Karpas-422 (cell line): ENCODE data around the gene TXNRD3. TPM values are rescaled to one million over a fixed set of nuclear protein-coding genes. Genes with fewer than 3 reads are reported as not detected.

ENCODE experiments used
- DNase-seq: peaks from one replicate; pipeline ENCODE4 v3.0.0-alpha.2; 2015
- H2AFZ ChIP-seq: fragments of 200-600 bp; sonication (generic); 2 replicates; pipeline ENCODE4 v1.6.1; 2014; ENCODE audit warnings: antibody characterized with exemption, low read length, mixed read lengths
- H3K27ac ChIP-seq: fragments of 200-600 bp; sonication (generic); 2 replicates; pipeline ENCODE4 v1.5.1; 2014; ENCODE audit warnings: mild to moderate bottlenecking, low read length, moderate library complexity
- H3K27me3 ChIP-seq: fragments of 200-600 bp; sonication (generic); 2 replicates; pipeline ENCODE4 v1.6.1; 2014; ENCODE audit warnings: low read length, mixed read lengths
- H3K36me3 ChIP-seq: fragments of 200-600 bp; sonication (generic); 2 replicates; pipeline ENCODE4 v1.6.1; 2014; ENCODE audit warnings: low read length, mixed read lengths; ENCODE audit not compliant: insufficient read depth
- H3K4me1 ChIP-seq: fragments of 200-600 bp; sonication (generic); 2 replicates; pipeline ENCODE4 v1.6.1; 2014; ENCODE audit warnings: mild to moderate bottlenecking, low read length, mixed read lengths
- H3K4me2 ChIP-seq: fragments of 200-600 bp; sonication (generic); 2 replicates; pipeline ENCODE4 v1.6.1; 2014; ENCODE audit warnings: low read length, low read depth, mild to moderate bottlenecking; ENCODE audit not compliant: poor library complexity, severe bottlenecking
- H3K4me3 ChIP-seq: fragments of 200-600 bp; sonication (generic); 2 replicates; pipeline ENCODE4 v1.5.1; 2014; ENCODE audit warnings: mild to moderate bottlenecking, antibody characterized with exemption, low read length, mixed read lengths
- H3K79me2 ChIP-seq: fragments of 200-600 bp; sonication (generic); 2 replicates; pipeline ENCODE4 v1.6.1; 2014; ENCODE audit warnings: mild to moderate bottlenecking, low read length, mixed read lengths
- H3K9ac ChIP-seq: fragments of 200-600 bp; sonication (generic); 2 replicates; pipeline ENCODE4 v1.6.0; 2014; ENCODE audit warnings: low read length
- H3K9me2 ChIP-seq: fragments of 200-600 bp; sonication (generic), shearing (Covaris generic); replicated peaks from 2 replicates; pipeline ENCODE4 v1.6.0; 2014; ENCODE audit warnings: mild to moderate bottlenecking, low read length, moderate library complexity; ENCODE audit not compliant: insufficient read depth
- H3K9me3 ChIP-seq: fragments of 300-700, 200-600 bp; sonication (generic); 2 replicates; pipeline ENCODE4 v1.6.1; 2014; ENCODE audit warnings: low read length, mixed read lengths
- H4K20me1 ChIP-seq: fragments of 200-600 bp; sonication (generic); 2 replicates; pipeline ENCODE4 v1.6.1; 2014; ENCODE audit warnings: mild to moderate bottlenecking, antibody characterized with exemption, low read length, low read depth; ENCODE audit not compliant: insufficient read depth
- total RNA-seq: library from RNA; depleted of rRNA; stranded (reverse); fragments of >200 nt; shearing (Covaris generic); gene quantifications from 2 replicates; pipeline ENCODE4 v1.2.3, GENCODE V29; 2014; ENCODE audit warnings: low replicate concordance

Gene TXNRD3
- total RNA-seq, 1 experiment from 2014 or later, result not detected

GRCh38 chr3:126667631-126668449, 12.9 kb upstream of the TXNRD3 start:
- Histone ChIP-seq H3K9ac (no peak overlapping the region), H2AFZ (no peak overlapping the region), H3K27ac (no peak overlapping the region), H3K9me3 (no peaks in the 10 kb centered on the region), H3K4me3 (no peak overlapping the region), H3K36me3 (no peaks in the 10 kb centered on the region), H3K4me1 (no peaks in the 10 kb centered on the region), H3K79me2 (no peaks in the 10 kb centered on the region), H3K4me2 (no peak overlapping the region), H3K9me2 (no peaks in the 10 kb centered on the region), H4K20me1 (no peaks in the 10 kb centered on the region), H3K27me3 (no peaks in the 10 kb centered on the region)
- no peak for DNase-seq

- Histone ChIP-seq H3K27me3 (no peaks in the 10 kb centered on the region), H3K4me3 (no peak overlapping the region), H3K9me3 (no peaks in the 10 kb centered on the region), H3K27ac (no peak overlapping the region), H4K20me1 (no peaks in the 10 kb centered on the region), H2AFZ (no peak overlapping the region), H3K9me2 (no peaks in the 10 kb centered on the region), H3K9ac (no peak overlapping the region), H3K36me3 (no peaks in the 10 kb centered on the region), H3K79me2 (no peaks in the 10 kb centered on the region), H3K4me1 (no peaks in the 10 kb centered on the region), H3K4me2 (no peak overlapping the region)
- no peak for DNase-seq
These were observed 12.0 kb upstream of the TXNRD3 start for GRCh38 chr3:126666658-126667528.

- H3K27me3 ChIP-seq, result no peaks in the 10 kb centered on the region
- H3K27ac ChIP-seq, result no peak overlapping the region
- H3K9ac ChIP-seq, result no peak overlapping the region
These were observed 11.2 kb upstream of the TXNRD3 start for GRCh38 chr3:126665959-126666657.

GRCh38 chr3:126665221-126665936, 10.5 kb upstream of the TXNRD3 start:
- H3K36me3 ChIP-seq, result no peaks in the 10 kb centered on the region
- no peaks in the 10 kb centered on the region for H3K9me2 ChIP-seq
- no peak overlapping the region for H2AFZ ChIP-seq
- no peaks in the 10 kb centered on the region for H3K4me1 ChIP-seq
- no peak for DNase-seq
- H3K27ac ChIP-seq, result no peak overlapping the region
- no peaks in the 10 kb centered on the region for H3K27me3 ChIP-seq
- no peak overlapping the region for H3K9ac ChIP-seq
- no peaks in the 10 kb centered on the region for H3K9me3 ChIP-seq
- no peaks in the 10 kb centered on the region for H4K20me1 ChIP-seq
- no peaks in the 10 kb centered on the region for H3K79me2 ChIP-seq
- no peak overlapping the region for H3K4me3 ChIP-seq
- no peak overlapping the region for H3K4me2 ChIP-seq

More at GRCh38 chr3:126665959-126666657, 11.2 kb upstream of the TXNRD3 start:
- Histone ChIP-seq H4K20me1 (no peaks in the 10 kb centered on the region), H3K4me2 (no peak overlapping the region), H3K9me3 (no peaks in the 10 kb centered on the region), H3K4me1 (no peaks in the 10 kb centered on the region), H2AFZ (no peak overlapping the region), H3K9me2 (no peaks in the 10 kb centered on the region), H3K79me2 (no peaks in the 10 kb centered on the region), H3K36me3 (no peaks in the 10 kb centered on the region), H3K4me3 (no peak overlapping the region)
- no peak for DNase-seq

- no peaks in the 10 kb centered on the region for H4K20me1 ChIP-seq
- H3K79me2 ChIP-seq, result no peaks in the 10 kb centered on the region
- no peaks in the 10 kb centered on the region for H3K4me1 ChIP-seq
- H3K4me3 ChIP-seq, result no peak overlapping the region
- H3K27me3 ChIP-seq, result no peaks in the 10 kb centered on the region
- H3K36me3 ChIP-seq, result no peaks in the 10 kb centered on the region
- H3K9me3 ChIP-seq, result no peaks in the 10 kb centered on the region
- no peak overlapping the region for H3K27ac ChIP-seq
- no peak for DNase-seq
- H3K4me2 ChIP-seq, result no peak overlapping the region
- no peak overlapping the region for H2AFZ ChIP-seq
- H3K9ac ChIP-seq, result no peak overlapping the region
- no peaks in the 10 kb centered on the region for H3K9me2 ChIP-seq
These were observed 9.8 kb upstream of the TXNRD3 start for GRCh38 chr3:126664591-126665214.

- H3K27me3 ChIP-seq, result no peaks in the 10 kb centered on the region
- H3K9ac ChIP-seq, result no peak overlapping the region
- no peak overlapping the region for H3K4me3 ChIP-seq
- H4K20me1 ChIP-seq, result no peaks in the 10 kb centered on the region
- no peaks in the 10 kb centered on the region for H3K79me2 ChIP-seq
- no peaks in the 10 kb centered on the region for H3K9me2 ChIP-seq
- no peak for DNase-seq
- H3K36me3 ChIP-seq, result no peaks in the 10 kb centered on the region
- no peaks in the 10 kb centered on the region for H3K9me3 ChIP-seq
- H3K4me1 ChIP-seq, result no peaks in the 10 kb centered on the region
- H3K27ac ChIP-seq, result no peak overlapping the region
- H3K4me2 ChIP-seq, result no peak overlapping the region
- H2AFZ ChIP-seq, result no peak overlapping the region
These were observed 8.8 kb upstream of the TXNRD3 start for GRCh38 chr3:126663750-126664149.

- Histone ChIP-seq H3K4me3 (no peak overlapping the region), H3K9me3 (no peaks in the 10 kb centered on the region), H3K4me1 (no peaks in the 10 kb centered on the region), H3K79me2 (no peaks in the 10 kb centered on the region), H3K9ac (no peak overlapping the region), H2AFZ (no peak overlapping the region), H3K27ac (no peak overlapping the region), H3K27me3 (no peaks in the 10 kb centered on the region), H3K9me2 (no peaks in the 10 kb centered on the region), H4K20me1 (no peaks in the 10 kb centered on the region), H3K4me2 (no peak overlapping the region), H3K36me3 (no peaks in the 10 kb centered on the region)
- DNase-seq, result no peak
These were observed 8.3 kb upstream of the TXNRD3 start for GRCh38 chr3:126663257-126663656.
